HEK293 (cell line): ENCODE measurements around the gene ZMYM2.

Experiments used
- CTCF ChIA-PET: fragments of 350-600 bp; formaldehyde crosslinking; extraction: SDS; loops from one replicate; lab custom pipeline; 2021; ENCODE audit warnings: antibody characterized with exemption; lab: Yijun Ruan, JAX
- POLR2A ChIA-PET: fragments of 300-600 bp; formaldehyde crosslinking; extraction: SDS; loops from one replicate; lab custom pipeline; 2020; ENCODE audit warnings: antibody characterized with exemption, inconsistent platforms; lab: Yijun Ruan, JAX
- H3K27ac ChIP-seq: fragments of 200-500 bp; sonication (Bioruptor generic); 2 replicates; pipeline ENCODE4 v1.5.1; 2014; ENCODE audit warnings: low read depth, low read length, control low read depth, inconsistent platforms; ENCODE audit errors: extremely low read depth
- H3K36me3 ChIP-seq, 2 experiments: fragments of 200-500 bp in 1 of 2; sonication (Bioruptor generic) in 1 of 2; 1 replicate in 1 of 2; 2 replicates in 1 of 2; pipeline ENCODE4 v1.5.1; 2014 to 2017; ENCODE audit warnings: inconsistent platforms in 2 of 2, low read length in 2 of 2; ENCODE audit not compliant: control insufficient read depth in 2 of 2, insufficient read depth in 1 of 2
- H3K4me1 ChIP-seq: fragments of 200-500 bp; sonication (Bioruptor generic); 2 replicates; pipeline ENCODE4 v1.5.1; 2014; ENCODE audit warnings: mild to moderate bottlenecking, low read length, inconsistent platforms; ENCODE audit not compliant: control insufficient read depth, insufficient read depth
- H3K4me3 ChIP-seq: 2 replicates; pipeline ENCODE4 v1.5.1; 2011; ENCODE audit warnings: low read depth, mild to moderate bottlenecking, control low read depth, low read length, moderate library complexity
- H3K9me3 ChIP-seq: fragments of 200-500 bp; sonication (Bioruptor generic); 2 replicates; pipeline ENCODE4 v1.5.1; 2014; ENCODE audit warnings: low read depth, low read length, inconsistent platforms; ENCODE audit not compliant: control insufficient read depth, insufficient read depth
- OVOL3 ChIP-seq: fragments of 450-650 bp; formaldehyde crosslinking; IDR thresholded peaks from 2 replicates; pipeline ENCODE4 v1.5.1; 2016; ENCODE audit warnings: missing biosample characterization, missing genetic modification characterization
- PRDM1 ChIP-seq: fragments of 450-650 bp; formaldehyde crosslinking; IDR thresholded peaks from 2 replicates; pipeline ENCODE4; 2016; ENCODE audit warnings: missing biosample characterization, missing genetic modification characterization
- SP2 ChIP-seq: fragments of 450-650 bp; formaldehyde crosslinking; IDR thresholded peaks from 2 replicates; pipeline ENCODE4 v1.5.1; 2016; ENCODE audit warnings: missing biosample characterization, missing genetic modification characterization
- TCF7L2 ChIP-seq: IDR thresholded peaks from 2 replicates; pipeline ENCODE4 v1.6.1; 2011; ENCODE audit warnings: low read depth, mild to moderate bottlenecking, inconsistent platforms, low read length, moderate library complexity, borderline replicate concordance
- YY1 ChIP-seq: fragments of 450-650 bp; formaldehyde crosslinking; IDR thresholded peaks from 2 replicates; pipeline ENCODE4 v1.5.1; 2018; ENCODE audit warnings: missing biosample characterization, missing genetic modification characterization
- ZBTB48 ChIP-seq: fragments of 450-650 bp; formaldehyde crosslinking; IDR thresholded peaks from 2 replicates; pipeline ENCODE4 v1.5.1; 2016; ENCODE audit warnings: missing biosample characterization, missing genetic modification characterization
- ZBTB7A ChIP-seq: fragments of 450-650 bp; formaldehyde crosslinking; IDR thresholded peaks from 2 replicates; pipeline ENCODE4 v1.5.1; 2016; ENCODE audit warnings: low read depth, missing biosample characterization, missing genetic modification characterization
- ZFP69B ChIP-seq: fragments of 450-650 bp; formaldehyde crosslinking; IDR thresholded peaks from 2 replicates; pipeline ENCODE4 v1.5.1; 2016; ENCODE audit warnings: missing biosample characterization, missing genetic modification characterization
- ZIC2 ChIP-seq: fragments of 450-650 bp; formaldehyde crosslinking; IDR thresholded peaks from 2 replicates; pipeline ENCODE4 v1.5.1; 2016; ENCODE audit warnings: missing biosample characterization, missing genetic modification characterization
- ZNF121 ChIP-seq: fragments of 450-650 bp; formaldehyde crosslinking; IDR thresholded peaks from 2 replicates; pipeline ENCODE4 v1.5.1; 2016; ENCODE audit warnings: missing biosample characterization, missing genetic modification characterization
- ZNF341 ChIP-seq: fragments of 450-650 bp; formaldehyde crosslinking; IDR thresholded peaks from 2 replicates; pipeline ENCODE4; 2016; ENCODE audit warnings: low read depth, missing biosample characterization, missing genetic modification characterization
- ZNF350 ChIP-seq: fragments of 450-650 bp; formaldehyde crosslinking; IDR thresholded peaks from 2 replicates; pipeline ENCODE4 v1.5.0; 2017; ENCODE audit warnings: missing biosample characterization, mild to moderate bottlenecking, missing genetic modification characterization
- ZNF37A ChIP-seq: fragments of 450-650 bp; IDR thresholded peaks from 2 replicates; pipeline ENCODE4 v1.5.1; 2018; ENCODE audit warnings: missing biosample characterization, missing genetic modification characterization
- ZNF48 ChIP-seq: fragments of 450-650 bp; formaldehyde crosslinking; IDR thresholded peaks from 2 replicates; pipeline ENCODE4 v1.5.1; 2016; ENCODE audit warnings: missing biosample characterization, missing genetic modification characterization
- ZNF501 ChIP-seq: fragments of 450-650 bp; formaldehyde crosslinking; IDR thresholded peaks from 2 replicates; pipeline ENCODE4 v1.5.1; 2016; ENCODE audit warnings: missing biosample characterization, missing genetic modification characterization
- ZNF629 ChIP-seq: fragments of 450-650 bp; formaldehyde crosslinking; IDR thresholded peaks from 2 replicates; pipeline ENCODE4 v1.5.1; 2017; ENCODE audit warnings: missing biosample characterization, missing genetic modification characterization
- ZNF660 ChIP-seq: fragments of 450-650 bp; IDR thresholded peaks from 2 replicates; pipeline ENCODE4 v1.5.1; 2018; ENCODE audit warnings: missing biosample characterization, mild to moderate bottlenecking, missing genetic modification characterization
- ZNF701 ChIP-seq: fragments of 450-650 bp; formaldehyde crosslinking; IDR thresholded peaks from 2 replicates; pipeline ENCODE4 v1.5.1; 2016; ENCODE audit warnings: missing biosample characterization, missing genetic modification characterization
- ZNF76 ChIP-seq: fragments of 450-650 bp; formaldehyde crosslinking; IDR thresholded peaks from 2 replicates; pipeline ENCODE4; 2016; ENCODE audit warnings: low read depth, missing biosample characterization, missing genetic modification characterization, borderline replicate concordance
- ZNF776 ChIP-seq: fragments of 450-650 bp; formaldehyde crosslinking; IDR thresholded peaks from 2 replicates; pipeline ENCODE4 v1.5.0; 2017; ENCODE audit warnings: missing biosample characterization, missing genetic modification characterization, borderline replicate concordance
- ZNF785 ChIP-seq: fragments of 450-650 bp; formaldehyde crosslinking; IDR thresholded peaks from 2 replicates; pipeline ENCODE4 v1.5.1; 2016; ENCODE audit warnings: missing biosample characterization, missing genetic modification characterization
- ZNF791 ChIP-seq: fragments of 450-650 bp; formaldehyde crosslinking; IDR thresholded peaks from 2 replicates; pipeline ENCODE4 v1.5.1; 2016; ENCODE audit warnings: missing biosample characterization, missing genetic modification characterization
- ZSCAN16 ChIP-seq: fragments of 450-650 bp; formaldehyde crosslinking; IDR thresholded peaks from 2 replicates; pipeline ENCODE4 v1.5.1; 2016; ENCODE audit warnings: missing biosample characterization, missing genetic modification characterization
- TF ChIP-seq, protein P1 (sequence below): fragments of 450-650 bp; formaldehyde crosslinking; IDR thresholded peaks from 2 replicates; pipeline ENCODE4 v1.5.1; 2016; ENCODE audit warnings: missing biosample characterization, missing genetic modification characterization
- TF ChIP-seq, protein P2 (sequence below): fragments of 450-650 bp; formaldehyde crosslinking; IDR thresholded peaks from 2 replicates; pipeline ENCODE4 v1.5.0; 2017; ENCODE audit warnings: missing biosample characterization, missing genetic modification characterization, borderline replicate concordance
- TF ChIP-seq, protein P3 (sequence below): fragments of 450-650 bp; formaldehyde crosslinking; IDR thresholded peaks from 2 replicates; pipeline ENCODE4 v1.5.1; 2017; ENCODE audit warnings: missing biosample characterization, missing genetic modification characterization
- TF ChIP-seq, protein P4 (sequence below): fragments of 450-650 bp; formaldehyde crosslinking; IDR thresholded peaks from 2 replicates; pipeline ENCODE4 v1.5.1; 2017; ENCODE audit warnings: missing biosample characterization, missing genetic modification characterization
- TF ChIP-seq, protein P5 (sequence below): fragments of 450-650 bp; formaldehyde crosslinking; IDR thresholded peaks from 2 replicates; pipeline ENCODE4 v1.5.1; 2016; ENCODE audit warnings: missing biosample characterization, missing genetic modification characterization

Gene ZMYM2

DNA sequence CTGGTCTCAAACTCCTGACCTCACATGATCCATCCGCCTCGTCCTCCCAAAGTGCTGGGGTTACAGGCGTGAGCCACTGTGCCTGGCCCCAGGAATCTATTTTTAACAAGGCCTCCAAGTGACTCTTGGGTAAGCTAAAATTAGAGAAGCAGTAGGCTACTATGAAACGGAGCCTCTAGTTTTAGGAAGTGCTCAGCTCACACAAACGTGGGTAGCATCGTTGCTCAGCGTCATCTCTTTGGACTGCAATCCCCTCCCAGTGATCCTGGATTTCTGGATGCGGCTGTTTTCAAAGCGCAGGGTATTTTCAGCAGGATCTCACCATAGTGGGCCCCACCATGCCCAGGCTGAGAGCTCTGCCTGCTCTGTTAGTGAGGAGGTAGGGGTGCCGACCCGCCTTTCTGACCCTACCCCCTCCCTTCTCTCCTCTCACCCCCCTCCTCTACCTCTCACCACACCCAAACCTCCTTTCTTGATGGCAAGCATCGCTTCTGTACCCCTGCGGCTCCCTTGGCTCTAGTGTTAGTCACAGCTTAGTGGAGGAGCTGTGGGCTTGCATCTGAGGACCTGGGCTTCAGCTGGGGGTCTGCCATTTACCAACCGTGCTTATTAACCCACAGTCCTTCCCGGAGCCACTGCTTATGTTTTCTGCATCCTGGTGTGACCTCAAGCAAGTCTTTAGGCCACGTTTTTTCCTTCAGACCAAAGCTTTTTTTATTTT lies 168.2 kb downstream of the ZMYM2 start:
- Histone ChIP-seq H3K9me3 (no peaks in the 10 kb centered on the region), H3K27ac (no peak overlapping the region), H3K36me3 (no peaks in the 10 kb centered on the region), H3K4me1 (no peaks in the 10 kb centered on the region; the same call in 1 of the 2 replicates), H3K4me3 (no peak overlapping the region)
- POLR2A ChIA-PET, result interaction anchor here (0.7 to 1.7 kb wide), 2 partner anchors 8 to 44 kb away, joined by 5 to 10 read pairs; no protein-coding TSS in a partner anchor
- CTCF ChIA-PET, result interaction anchor here (0.6 to 1.0 kb wide), 3 partner anchors 10 to 141 kb away, joined by 3 to 4 read pairs (median 3); no protein-coding TSS in a partner anchor
- no peak for TF ChIP-seq ZNF48 (tag by site-specific recombination)
- no peak for TF ChIP-seq ZNF76 (tag by site-specific recombination)
- no peak for TF ChIP-seq ZNF350
- no peak for TF ChIP-seq YY1 (tag by site-specific recombination)
- TF ChIP-seq ZNF660 (tag by site-specific recombination), result no peak
- no peak for TF ChIP-seq ZNF785 (tag by site-specific recombination)
- no peak for TF ChIP-seq ZNF121 (tag by site-specific recombination)
- no peak for TF ChIP-seq ZBTB7A
- TF ChIP-seq, protein P1, sequence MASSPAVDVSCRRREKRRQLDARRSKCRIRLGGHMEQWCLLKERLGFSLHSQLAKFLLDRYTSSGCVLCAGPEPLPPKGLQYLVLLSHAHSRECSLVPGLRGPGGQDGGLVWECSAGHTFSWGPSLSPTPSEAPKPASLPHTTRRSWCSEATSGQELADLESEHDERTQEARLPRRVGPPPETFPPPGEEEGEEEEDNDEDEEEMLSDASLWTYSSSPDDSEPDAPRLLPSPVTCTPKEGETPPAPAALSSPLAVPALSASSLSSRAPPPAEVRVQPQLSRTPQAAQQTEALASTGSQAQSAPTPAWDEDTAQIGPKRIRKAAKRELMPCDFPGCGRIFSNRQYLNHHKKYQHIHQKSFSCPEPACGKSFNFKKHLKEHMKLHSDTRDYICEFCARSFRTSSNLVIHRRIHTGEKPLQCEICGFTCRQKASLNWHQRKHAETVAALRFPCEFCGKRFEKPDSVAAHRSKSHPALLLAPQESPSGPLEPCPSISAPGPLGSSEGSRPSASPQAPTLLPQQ (tag by site-specific recombination), result peak; percentile 90
- TF ChIP-seq ZNF501, result no peak
- TF ChIP-seq ZIC2 (tag by site-specific recombination), result no peak
- no peak for TF ChIP-seq ZBTB48
- TF ChIP-seq SP2 (tag by site-specific recombination), result no peak
- TF ChIP-seq ZNF701 (tag by site-specific recombination), result no peak
- TF ChIP-seq, protein P2, sequence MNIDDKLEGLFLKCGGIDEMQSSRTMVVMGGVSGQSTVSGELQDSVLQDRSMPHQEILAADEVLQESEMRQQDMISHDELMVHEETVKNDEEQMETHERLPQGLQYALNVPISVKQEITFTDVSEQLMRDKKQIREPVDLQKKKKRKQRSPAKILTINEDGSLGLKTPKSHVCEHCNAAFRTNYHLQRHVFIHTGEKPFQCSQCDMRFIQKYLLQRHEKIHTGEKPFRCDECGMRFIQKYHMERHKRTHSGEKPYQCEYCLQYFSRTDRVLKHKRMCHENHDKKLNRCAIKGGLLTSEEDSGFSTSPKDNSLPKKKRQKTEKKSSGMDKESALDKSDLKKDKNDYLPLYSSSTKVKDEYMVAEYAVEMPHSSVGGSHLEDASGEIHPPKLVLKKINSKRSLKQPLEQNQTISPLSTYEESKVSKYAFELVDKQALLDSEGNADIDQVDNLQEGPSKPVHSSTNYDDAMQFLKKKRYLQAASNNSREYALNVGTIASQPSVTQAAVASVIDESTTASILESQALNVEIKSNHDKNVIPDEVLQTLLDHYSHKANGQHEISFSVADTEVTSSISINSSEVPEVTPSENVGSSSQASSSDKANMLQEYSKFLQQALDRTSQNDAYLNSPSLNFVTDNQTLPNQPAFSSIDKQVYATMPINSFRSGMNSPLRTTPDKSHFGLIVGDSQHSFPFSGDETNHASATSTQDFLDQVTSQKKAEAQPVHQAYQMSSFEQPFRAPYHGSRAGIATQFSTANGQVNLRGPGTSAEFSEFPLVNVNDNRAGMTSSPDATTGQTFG, result no peak
- TF ChIP-seq ZNF629 (tag by site-specific recombination), result no peak
- TF ChIP-seq ZNF776, result no peak
- TF ChIP-seq, protein P3, sequence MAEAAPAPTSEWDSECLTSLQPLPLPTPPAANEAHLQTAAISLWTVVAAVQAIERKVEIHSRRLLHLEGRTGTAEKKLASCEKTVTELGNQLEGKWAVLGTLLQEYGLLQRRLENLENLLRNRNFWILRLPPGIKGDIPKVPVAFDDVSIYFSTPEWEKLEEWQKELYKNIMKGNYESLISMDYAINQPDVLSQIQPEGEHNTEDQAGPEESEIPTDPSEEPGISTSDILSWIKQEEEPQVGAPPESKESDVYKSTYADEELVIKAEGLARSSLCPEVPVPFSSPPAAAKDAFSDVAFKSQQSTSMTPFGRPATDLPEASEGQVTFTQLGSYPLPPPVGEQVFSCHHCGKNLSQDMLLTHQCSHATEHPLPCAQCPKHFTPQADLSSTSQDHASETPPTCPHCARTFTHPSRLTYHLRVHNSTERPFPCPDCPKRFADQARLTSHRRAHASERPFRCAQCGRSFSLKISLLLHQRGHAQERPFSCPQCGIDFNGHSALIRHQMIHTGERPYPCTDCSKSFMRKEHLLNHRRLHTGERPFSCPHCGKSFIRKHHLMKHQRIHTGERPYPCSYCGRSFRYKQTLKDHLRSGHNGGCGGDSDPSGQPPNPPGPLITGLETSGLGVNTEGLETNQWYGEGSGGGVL (tag by site-specific recombination), result 0 out of 2 replicates have a peak, but pooled peaks have one; percentile 25
- TF ChIP-seq ZSCAN16 (tag by site-specific recombination), result peak; percentile 80; the same call in 1 of the 2 replicates
- TF ChIP-seq, protein P4, sequence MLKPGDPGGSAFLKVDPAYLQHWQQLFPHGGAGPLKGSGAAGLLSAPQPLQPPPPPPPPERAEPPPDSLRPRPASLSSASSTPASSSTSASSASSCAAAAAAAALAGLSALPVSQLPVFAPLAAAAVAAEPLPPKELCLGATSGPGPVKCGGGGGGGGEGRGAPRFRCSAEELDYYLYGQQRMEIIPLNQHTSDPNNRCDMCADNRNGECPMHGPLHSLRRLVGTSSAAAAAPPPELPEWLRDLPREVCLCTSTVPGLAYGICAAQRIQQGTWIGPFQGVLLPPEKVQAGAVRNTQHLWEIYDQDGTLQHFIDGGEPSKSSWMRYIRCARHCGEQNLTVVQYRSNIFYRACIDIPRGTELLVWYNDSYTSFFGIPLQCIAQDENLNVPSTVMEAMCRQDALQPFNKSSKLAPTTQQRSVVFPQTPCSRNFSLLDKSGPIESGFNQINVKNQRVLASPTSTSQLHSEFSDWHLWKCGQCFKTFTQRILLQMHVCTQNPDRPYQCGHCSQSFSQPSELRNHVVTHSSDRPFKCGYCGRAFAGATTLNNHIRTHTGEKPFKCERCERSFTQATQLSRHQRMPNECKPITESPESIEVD (tag by site-specific recombination), result no peak
- TF ChIP-seq ZNF341 (tag by site-specific recombination), result no peak
- peak; percentile 87 for TF ChIP-seq ZFP69B (tag by site-specific recombination)
- TF ChIP-seq PRDM1 (tag by site-specific recombination), result no peak
- TF ChIP-seq, protein P5, sequence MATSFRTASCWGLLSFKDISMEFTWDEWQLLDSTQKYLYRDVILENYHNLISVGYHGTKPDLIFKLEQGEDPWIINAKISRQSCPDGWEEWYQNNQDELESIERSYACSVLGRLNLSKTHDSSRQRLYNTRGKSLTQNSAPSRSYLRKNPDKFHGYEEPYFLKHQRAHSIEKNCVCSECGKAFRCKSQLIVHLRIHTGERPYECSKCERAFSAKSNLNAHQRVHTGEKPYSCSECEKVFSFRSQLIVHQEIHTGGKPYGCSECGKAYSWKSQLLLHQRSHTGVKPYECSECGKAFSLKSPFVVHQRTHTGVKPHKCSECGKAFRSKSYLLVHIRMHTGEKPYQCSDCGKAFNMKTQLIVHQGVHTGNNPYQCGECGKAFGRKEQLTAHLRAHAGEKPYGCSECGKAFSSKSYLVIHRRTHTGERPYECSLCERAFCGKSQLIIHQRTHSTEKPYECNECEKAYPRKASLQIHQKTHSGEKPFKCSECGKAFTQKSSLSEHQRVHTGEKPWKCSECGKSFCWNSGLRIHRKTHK, result no peak
- peak; percentile 23; the same call in 1 of the 2 replicates for TF ChIP-seq OVOL3
- no peak for TF ChIP-seq ZNF791 (tag by site-specific recombination)
- TF ChIP-seq ZNF37A (tag by site-specific recombination), result no peak
- TF ChIP-seq TCF7L2, result no peak
